Astrocyte of the spinal cord (primary cell): ENCODE data around the gene SFT2D1.
"Not testable (repeated sequence)": the region's sequence is repeated elsewhere in the genome, so short reads cannot be mapped to it uniquely, and the experiment has no call there.

Experiments
- DNase-seq: peaks from one replicate; pipeline ENCODE4 v3.0.0; 2011; ENCODE audit warnings: low read depth, low spot score
- H3K4me3 ChIP-seq: 2 replicates; pipeline ENCODE4 v1.5.1; 2011; ENCODE audit warnings: low read depth, mild to moderate bottlenecking, low read length, moderate library complexity
- CTCF ChIP-seq: IDR thresholded peaks from 2 replicates; pipeline ENCODE4 v1.5.1; 2012; ENCODE audit warnings: low read depth, mild to moderate bottlenecking, low read length, inconsistent platforms
- in situ Hi-C: cut with HindIII; loops from 2 replicates; pipeline ENCODE4 v1.10.0; 2017; ENCODE audit warnings: low sequenced_read_pairs

Gene SFT2D1

GRCh38 chr6:166353507-166353906 lies 11.2 kb upstream of the SFT2D1 start:
- no peak for TF ChIP-seq CTCF
- no peak for DNase-seq
- in situ Hi-C loops = no loop called here
- no peak overlapping the region for H3K4me3 ChIP-seq

- H3K4me3 ChIP-seq = no peak overlapping the region
- no peak for DNase-seq
- in situ Hi-C loops = no loop called here
- no peak for TF ChIP-seq CTCF
These were observed 10.6 kb upstream of the SFT2D1 start for GRCh38 chr6:166352923-166353322.

GRCh38 chr6:166351715-166352285 lies 9.5 kb upstream of the SFT2D1 start:
- no peak for TF ChIP-seq CTCF
- DNase-seq = no peak
- in situ Hi-C loops = no loop called here
- H3K4me3 ChIP-seq = no peak overlapping the region

- no peak for DNase-seq
- in situ Hi-C loops = no loop called here
- H3K4me3 ChIP-seq = no peak overlapping the region
- no peak for TF ChIP-seq CTCF
These were observed 6.1 kb upstream of the SFT2D1 start for GRCh38 chr6:166348305-166348949.

- in situ Hi-C loops = no loop called here
- no peak overlapping the region for H3K4me3 ChIP-seq
- TF ChIP-seq CTCF = no peak
- DNase-seq = no peak
These were observed 4.6 kb upstream of the SFT2D1 start for GRCh38 chr6:166346965-166347364.

GRCh38 chr6:166346449-166346848 lies 4.1 kb upstream of the SFT2D1 start:
- no peak for DNase-seq
- no peak overlapping the region for H3K4me3 ChIP-seq
- no peak for TF ChIP-seq CTCF
- in situ Hi-C loops = no loop called here

DNA sequence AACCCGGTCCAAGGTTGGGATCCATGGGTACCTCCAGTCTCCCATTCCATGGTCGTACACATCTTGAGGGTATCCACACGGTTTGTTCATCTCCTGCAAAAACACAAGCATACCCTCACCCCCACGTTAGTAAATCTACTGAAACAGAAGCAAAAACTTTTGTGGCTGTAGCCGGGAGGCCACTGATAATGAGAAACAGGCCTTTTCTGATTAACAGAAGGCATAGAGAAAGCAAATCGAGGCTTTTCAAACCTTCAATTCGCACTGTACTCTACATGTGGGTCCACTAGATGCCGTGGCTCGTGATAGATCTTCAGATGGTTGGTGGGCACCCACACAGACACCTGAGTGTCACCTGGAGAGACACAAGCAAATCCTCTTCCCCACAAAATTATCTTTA lies 3.3 kb upstream of the SFT2D1 start:
- H3K4me3 ChIP-seq, in situ Hi-C loops, DNase-seq: not testable (repeated sequence)

DNA sequence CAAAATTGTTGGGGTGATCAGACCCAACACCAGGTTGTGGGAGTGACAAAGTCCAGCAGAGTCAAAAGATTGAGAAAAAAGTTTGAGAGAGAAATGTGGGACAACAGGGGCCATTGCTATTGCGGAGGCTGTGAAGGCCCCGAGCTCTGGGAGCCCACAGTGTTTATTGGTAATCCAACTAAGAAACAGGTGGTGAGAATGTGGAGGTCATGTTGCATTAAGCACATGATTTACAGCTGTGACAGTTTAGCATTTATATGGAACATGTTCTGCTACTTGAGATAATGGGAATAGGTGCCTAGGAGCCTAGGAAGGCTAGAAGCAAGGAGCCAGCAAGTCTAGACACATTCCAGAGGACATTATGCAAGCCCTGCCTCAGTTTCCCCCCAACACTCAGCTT lies 2.6 kb upstream of the SFT2D1 start:
- DNase-seq, in situ Hi-C loops, H3K4me3 ChIP-seq: not testable (repeated sequence)
